GM19397 (cell line): ENCODE measurements around the gene TXK.

Experiments used
- ATAC-seq: cut with Tn5 transposase; IDR thresholded peaks from one replicate; pipeline ENCODE4 v1.9.1; 2021; ENCODE audit warnings: mild to moderate bottlenecking, moderate library complexity; ENCODE audit not compliant: unreplicated experiment

The TXK gene

DNA sequence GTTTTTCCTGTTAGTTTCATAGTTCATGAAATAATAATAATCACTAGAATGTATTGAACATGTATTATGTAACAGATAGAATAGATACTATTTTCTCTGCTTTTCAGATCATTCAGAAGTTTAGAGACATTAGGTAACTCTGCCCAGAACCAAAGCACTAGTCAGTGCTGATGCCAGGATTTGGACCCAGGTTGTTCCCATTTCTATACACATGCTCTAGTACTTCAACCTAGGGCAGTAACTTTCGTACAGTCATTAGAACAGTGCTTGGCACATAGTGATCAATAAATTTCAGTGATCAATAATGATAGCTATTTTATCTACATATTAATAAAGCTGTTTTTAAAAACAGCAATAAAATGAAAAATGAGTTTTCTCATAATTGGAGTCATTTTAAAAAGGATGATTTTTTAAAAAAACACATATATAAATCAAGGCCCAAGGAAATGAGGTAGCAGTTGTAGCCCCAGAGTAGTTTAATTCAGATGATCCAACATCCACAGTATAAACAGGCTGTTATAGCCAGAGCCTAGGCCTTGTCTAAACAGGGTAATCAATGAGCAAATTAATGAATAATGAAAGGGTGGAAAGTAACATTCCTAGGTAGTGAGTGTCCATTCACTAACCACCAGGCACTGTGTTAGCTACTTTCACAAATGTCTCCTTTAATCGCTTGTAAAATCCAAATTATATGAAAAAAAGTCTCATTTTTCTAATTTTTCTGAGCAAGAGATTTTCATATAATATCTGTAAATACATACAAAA, 25.6 kb downstream of the TXK start:
- ATAC-seq = no peak

- no peak for ATAC-seq
Observed at GRCh38 chr4:48105230-48105629, 28.8 kb downstream of the TXK start.

GRCh38 chr4:48103483-48104139, 30.4 kb downstream of the TXK start:
- ATAC-seq = no peak

GRCh38 chr4:48102303-48102702, 31.7 kb downstream of the TXK start:
- ATAC-seq = no peak

DNA sequence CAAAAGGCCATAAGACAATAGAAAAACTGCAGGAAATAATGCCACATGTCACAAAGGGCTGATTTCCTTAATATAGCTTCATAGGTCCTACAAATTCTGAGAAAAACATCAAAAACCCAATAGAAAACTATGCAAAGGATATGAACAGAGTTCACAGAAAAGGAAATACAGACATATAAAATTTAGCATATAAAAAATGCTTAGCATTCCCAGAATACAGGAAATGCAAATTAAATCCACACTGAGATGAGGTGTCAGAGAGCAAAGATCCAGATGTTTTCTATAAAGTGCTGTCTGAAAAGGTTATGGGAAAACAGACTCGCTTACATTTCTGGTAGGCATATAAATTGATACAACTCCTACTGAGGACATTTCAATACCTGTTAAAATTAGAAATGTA, 33.8 kb downstream of the TXK start:
- ATAC-seq = no peak

- ATAC-seq = no peak
Observed at GRCh38 chr4:48095441-48095840, 38.6 kb downstream of the TXK start.

GRCh38 chr4:48093991-48094416, 40.0 kb downstream of the TXK start:
- no peak for ATAC-seq

DNA sequence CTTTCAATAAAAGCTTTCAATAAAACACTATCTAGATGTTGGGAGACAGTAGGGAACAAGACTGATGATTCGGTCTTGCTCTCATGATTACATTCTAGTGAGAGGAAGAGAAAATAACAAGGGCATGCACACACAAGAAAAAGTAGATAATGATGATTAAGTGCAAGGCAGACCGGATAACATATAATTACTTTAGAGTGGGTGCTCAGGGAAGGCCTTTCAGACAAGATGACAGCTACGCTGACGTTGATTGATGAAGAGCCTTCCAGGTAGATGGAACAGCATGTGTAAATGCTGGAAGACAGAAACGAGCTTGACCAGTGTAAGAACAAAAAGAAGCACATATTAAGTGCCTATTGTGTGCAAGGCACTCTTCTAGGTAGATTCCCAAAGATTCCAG, 43.4 kb downstream of the TXK start:
- ATAC-seq = no peak

- ATAC-seq = no peak
Observed at GRCh38 chr4:48085821-48086589, 48.0 kb downstream of the TXK start.

DNA sequence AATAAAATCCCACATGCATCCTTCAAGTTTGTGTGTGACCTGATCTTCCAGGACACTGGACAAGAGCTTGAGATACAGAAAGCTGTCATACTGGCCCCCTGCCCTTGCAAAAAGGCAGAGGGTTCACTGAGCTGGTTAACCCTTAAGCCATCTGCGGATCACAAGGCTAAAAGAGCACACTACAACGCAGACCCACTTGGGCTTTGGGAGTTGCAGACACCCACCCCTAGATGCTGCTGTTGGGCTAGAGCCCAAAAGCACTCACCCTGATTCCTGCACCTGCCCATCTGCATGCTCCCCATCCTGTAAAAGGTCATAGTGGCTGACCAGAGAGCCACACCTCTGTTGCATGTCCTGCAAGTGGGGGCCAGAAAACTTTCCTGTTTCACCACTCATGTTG, 51.1 kb downstream of the TXK start:
- no peak for ATAC-seq

DNA sequence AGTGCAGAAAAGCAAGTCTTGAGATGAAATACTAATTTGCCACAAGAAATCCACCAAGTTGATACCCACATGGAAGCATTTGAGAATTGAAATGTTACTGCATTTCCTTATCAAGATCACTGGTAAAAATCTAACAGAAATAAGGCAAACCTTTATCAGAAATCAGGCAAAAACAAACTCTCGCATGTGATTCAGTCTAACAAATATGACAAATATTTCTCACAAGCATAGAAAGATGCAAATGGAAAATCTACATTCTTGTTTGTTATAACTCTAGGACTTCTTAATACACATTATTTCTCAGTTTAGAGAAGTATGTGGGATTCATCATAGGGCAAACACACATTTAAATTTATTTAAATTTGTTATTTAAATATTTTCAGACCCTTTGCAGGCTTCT, 52.9 kb downstream of the TXK start:
- ATAC-seq = no peak

GRCh38 chr4:48079972-48080391, 54.1 kb downstream of the TXK start:
- ATAC-seq = no peak

DNA sequence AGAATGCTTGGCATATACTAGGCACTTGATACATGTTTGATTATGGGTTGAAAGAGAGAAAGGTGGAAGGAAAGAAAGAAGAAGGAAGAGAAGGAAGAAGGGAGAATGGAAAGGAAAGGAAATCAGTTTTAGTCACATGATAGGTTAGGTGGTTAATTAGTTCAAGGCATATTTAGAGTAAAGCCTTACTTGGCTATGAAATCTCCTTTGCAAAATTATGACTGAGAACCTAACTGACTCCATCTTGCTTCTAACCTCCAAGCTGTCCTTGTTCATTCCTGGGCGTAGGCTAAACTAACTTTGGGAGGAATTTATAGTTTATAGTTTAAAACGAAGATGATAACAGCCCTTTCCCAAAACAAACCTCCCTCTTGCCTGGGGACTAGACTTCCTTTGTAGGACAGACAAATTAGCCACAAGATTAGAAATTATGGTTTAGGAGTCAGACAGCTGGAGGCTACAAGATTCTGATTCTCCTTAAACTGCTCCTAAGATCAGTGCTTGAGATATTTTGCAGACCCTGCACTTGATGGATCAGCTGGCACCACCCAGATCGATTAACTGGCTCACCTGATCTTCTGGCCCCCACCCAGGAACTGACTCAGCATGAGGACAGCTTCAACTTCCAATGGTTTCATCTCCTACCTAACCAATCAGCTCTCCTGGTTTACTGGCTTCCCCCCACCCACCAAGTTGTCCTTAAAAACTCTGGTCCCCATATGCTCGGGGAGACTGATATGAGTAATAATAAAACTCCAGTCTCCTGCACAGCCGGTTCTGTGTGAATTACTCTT, 55.0 kb downstream of the TXK start:
- no peak for ATAC-seq

DNA sequence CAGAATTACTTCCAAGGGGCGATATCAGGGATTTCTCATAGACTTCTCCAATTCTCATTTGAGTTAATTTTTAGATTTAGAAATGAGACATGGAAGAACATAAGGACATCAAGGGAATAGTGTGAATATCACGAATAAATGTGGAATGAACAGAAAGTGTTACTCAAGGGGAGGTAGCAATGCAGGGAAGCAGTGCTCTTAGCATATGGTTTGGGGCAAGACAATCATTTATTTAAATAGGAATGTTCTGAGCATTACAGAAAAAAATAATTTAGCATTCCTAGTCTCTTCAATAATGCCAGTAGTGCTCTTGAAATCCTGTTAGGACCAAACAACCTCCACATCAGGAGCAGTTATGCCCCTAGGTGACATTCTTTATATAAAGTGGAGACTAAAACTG, 55.6 kb downstream of the TXK start:
- no peak for ATAC-seq

- no peak for ATAC-seq
Observed at GRCh38 chr4:48074657-48075056, 59.4 kb downstream of the TXK start.

GRCh38 chr4:48073567-48074103, 60.4 kb downstream of the TXK start:
- no peak for ATAC-seq

DNA sequence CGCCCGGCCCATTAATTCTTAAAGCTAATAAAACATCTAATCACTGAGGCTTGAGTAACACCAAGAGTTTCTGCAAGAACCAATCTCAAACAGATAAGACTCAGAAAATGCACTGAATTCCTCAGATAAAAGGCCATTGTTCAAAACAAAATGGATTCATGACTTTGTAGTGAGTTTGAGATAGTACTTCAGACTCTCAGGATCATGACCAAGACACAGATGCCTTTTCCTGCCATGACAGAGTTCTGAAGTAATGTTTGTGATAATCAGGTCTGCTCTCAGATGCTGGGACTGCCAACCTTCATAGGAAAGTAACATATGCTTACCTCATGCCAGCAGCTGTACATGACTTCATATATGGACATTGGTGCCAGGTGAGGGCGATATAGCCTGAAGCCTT, 62.9 kb downstream of the TXK start:
- no peak for ATAC-seq

DNA sequence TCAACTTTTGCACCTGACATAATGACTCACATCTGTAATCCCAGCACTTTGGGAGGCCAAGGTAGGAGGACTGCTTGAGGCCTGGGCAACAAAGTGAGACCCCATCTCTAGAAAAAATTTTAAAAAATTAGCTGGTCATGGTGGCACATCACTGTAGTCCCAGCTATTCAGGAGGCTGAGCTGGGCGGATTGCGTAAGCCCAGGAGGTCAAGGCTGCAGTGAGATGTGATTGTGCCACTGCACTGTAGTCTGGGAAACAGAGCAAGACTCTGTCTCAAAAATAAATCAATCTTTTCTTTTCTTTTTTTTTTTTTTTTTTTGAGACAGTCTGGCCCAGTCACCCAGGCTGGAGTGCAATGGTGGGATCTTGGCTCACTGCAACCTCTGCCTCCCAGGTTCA, 65.0 kb downstream of the TXK start:
- ATAC-seq = no peak

GRCh38 chr4:48068182-48068581, 65.9 kb downstream of the TXK start:
- ATAC-seq = no peak

GRCh38 chr4:48067536-48067935, 66.5 kb downstream of the TXK start:
- no peak for ATAC-seq

GRCh38 chr4:48065587-48066052, 68.4 kb downstream of the TXK start:
- peak; percentile 64 for ATAC-seq
